Skeletal muscle tissue (tissue), 4 donors: ENCODE measurements around the gene TMEM184A. TPM values are rescaled to one million over a fixed set of nuclear protein-coding genes. Genes with fewer than 3 reads are reported as not detected.

Source experiments
- H3K27ac ChIP-seq: one replicate; pipeline ENCODE4 v1.7.0; 2013; ENCODE audit warnings: mild to moderate bottlenecking, low read depth, low read length, inconsistent platforms
- H3K27me3 ChIP-seq, 3 donors: one replicate each; pipeline ENCODE4 v1.7.0; 2013; ENCODE audit warnings: low read length in 3 of 3; ENCODE audit not compliant: control insufficient read depth in 3 of 3, insufficient read depth in 3 of 3
- H3K36me3 ChIP-seq, 3 donors: one replicate each; pipeline ENCODE4 v1.7.0; 2013; ENCODE audit warnings: low read length in 3 of 3; ENCODE audit not compliant: control insufficient read depth in 3 of 3, insufficient read depth in 3 of 3
- H3K4me1 ChIP-seq, 3 donors: one replicate each; pipeline ENCODE4 v1.7.0; 2013; ENCODE audit warnings: low read length in 3 of 3, mild to moderate bottlenecking in 3 of 3; ENCODE audit not compliant: control insufficient read depth in 3 of 3, insufficient read depth in 3 of 3
- H3K4me3 ChIP-seq, 3 donors: one replicate each; pipeline ENCODE4 v1.7.0; 2013; ENCODE audit warnings: low read length in 3 of 3
- H3K9ac ChIP-seq, 3 donors: one replicate each; pipeline ENCODE4 v1.7.0; 2013; ENCODE audit warnings: low read length in 3 of 3, mild to moderate bottlenecking in 3 of 3, moderate library complexity in 2 of 3, low read depth in 1 of 3
- H3K9me3 ChIP-seq, 3 donors: one replicate each; pipeline ENCODE4 v1.7.0; 2013; ENCODE audit warnings: low read length in 3 of 3; ENCODE audit not compliant: control insufficient read depth in 3 of 3
- total RNA-seq: library from RNA; depleted of rRNA; stranded (reverse); fragments of >200 nt; gene quantifications from one replicate; pipeline ENCODE4 v1.2.3, GENCODE V29; 2014
- donor health status: Osteomylitis.

The TMEM184A gene
- total RNA-seq, 1 donor from 2014 or later = not detected

- Histone ChIP-seq H3K9ac (no peak overlapping the region), H3K9me3 (no peaks in the 10 kb centered on the region), H3K27me3 (no peaks in the 10 kb centered on the region), H3K4me1 (peaks cover 12 to 22% (median 18%) of the 10 kb centered on the region in 3 donors), H3K27ac (no peak overlapping the region), H3K4me3 (no peak overlapping the region), H3K36me3 (peaks cover 0 to 6% (median 0%) of the 10 kb centered on the region in 3 donors)
These were observed 4.6 kb upstream of the TMEM184A start for GRCh38 chr7:1560620-1561031.

GRCh38 chr7:1559626-1560590 is 3.9 kb upstream of the TMEM184A start:
- H3K9ac ChIP-seq = no peak overlapping the region
- peaks cover 16 to 29% (median 24%) of the 10 kb centered on the region in 3 donors for H3K4me1 ChIP-seq
- no peaks in the 10 kb centered on the region for H3K27me3 ChIP-seq
- H3K27ac ChIP-seq = no peak overlapping the region
- H3K4me3 ChIP-seq = no peak overlapping the region
- H3K9me3 ChIP-seq = no peaks in the 10 kb centered on the region
- H3K36me3 ChIP-seq = no peaks in the 10 kb centered on the region

- no peak overlapping the region for H3K27ac ChIP-seq
- H3K9ac ChIP-seq = peak overlapping the region; percentile 38 to 54 (median 51)
- peaks cover 16 to 29% (median 24%) of the 10 kb centered on the region in 3 donors for H3K4me1 ChIP-seq
- H3K9me3 ChIP-seq = no peaks in the 10 kb centered on the region
- H3K4me3 ChIP-seq = no peak overlapping the region
- no peaks in the 10 kb centered on the region for H3K36me3 ChIP-seq
- no peaks in the 10 kb centered on the region for H3K27me3 ChIP-seq
These were observed 3.0 kb upstream of the TMEM184A start for GRCh38 chr7:1558841-1559625.

- Histone ChIP-seq H3K4me3 (peak overlapping the region in 1 of 3 donors; percentile 29), H3K27ac (no peak overlapping the region), H3K9ac (peak overlapping the region; percentile 38 to 54 (median 51)), H3K9me3 (no peaks in the 10 kb centered on the region), H3K27me3 (no peaks in the 10 kb centered on the region), H3K36me3 (no peaks in the 10 kb centered on the region), H3K4me1 (peaks cover 16 to 29% (median 24%) of the 10 kb centered on the region in 3 donors)
These were observed 2.3 kb upstream of the TMEM184A start for GRCh38 chr7:1558181-1558811.

- Histone ChIP-seq H3K4me3 (no peak overlapping the region), H3K27ac (no peak overlapping the region), H3K4me1 (peaks cover 16 to 29% (median 24%) of the 10 kb centered on the region in 3 donors), H3K9ac (peak overlapping the region in 1 of 3 donors; percentile 16), H3K36me3 (no peaks in the 10 kb centered on the region), H3K9me3 (no peaks in the 10 kb centered on the region), H3K27me3 (no peaks in the 10 kb centered on the region)
These were observed 1.8 kb upstream of the TMEM184A start for GRCh38 chr7:1557771-1558170.

- no peaks in the 10 kb centered on the region for H3K27me3 ChIP-seq
- H3K4me1 ChIP-seq = peaks cover 12 to 29% (median 24%) of the 10 kb centered on the region in 3 donors
- no peak overlapping the region for H3K27ac ChIP-seq
- H3K36me3 ChIP-seq = no peaks in the 10 kb centered on the region
- H3K4me3 ChIP-seq = no peak overlapping the region
- H3K9me3 ChIP-seq = no peaks in the 10 kb centered on the region
- H3K9ac ChIP-seq = no peak overlapping the region
These were observed 1.0 kb upstream of the TMEM184A start for GRCh38 chr7:1557006-1557405.

GRCh38 chr7:1555046-1555812 is 776 bp downstream of the TMEM184A start:
- peak overlapping the region; percentile 78 for H3K27ac ChIP-seq
- no peaks in the 10 kb centered on the region for H3K9me3 ChIP-seq
- peaks cover 12 to 29% (median 24%) of the 10 kb centered on the region in 3 donors for H3K4me1 ChIP-seq
- H3K4me3 ChIP-seq = peak overlapping the region; percentile 38 to 60 (median 58)
- H3K27me3 ChIP-seq = no peaks in the 10 kb centered on the region
- H3K9ac ChIP-seq = peak overlapping the region; percentile 51 to 78 (median 71)
- H3K36me3 ChIP-seq = no peaks in the 10 kb centered on the region

GRCh38 chr7:1554333-1555045 is 1.5 kb downstream of the TMEM184A start:
- Histone ChIP-seq H3K27ac (peak overlapping the region; percentile 78), H3K4me3 (no peak overlapping the region), H3K27me3 (no peaks in the 10 kb centered on the region), H3K4me1 (peaks cover 12 to 29% (median 24%) of the 10 kb centered on the region in 3 donors), H3K36me3 (no peaks in the 10 kb centered on the region), H3K9me3 (no peaks in the 10 kb centered on the region), H3K9ac (no peak overlapping the region)
